RWPE2 (cell line): ENCODE results near the gene ZBTB20.
A peak's percentile ranks its signal among the peaks of the same experiment; 100 is the strongest.

Experiments
- ATAC-seq: fragments of 200-7000 bp; cut with Tn5 transposase; 3 replicates; pipeline ENCODE4 v1.9.1; 2021; ENCODE audit warnings: low read depth
- DNase-seq: peaks from one replicate; pipeline ENCODE4 v3.0.0-alpha.2; 2020; ENCODE audit warnings: low spot score
- H3K27ac ChIP-seq: fragments of 450-650 bp; 2 replicates; pipeline ENCODE4 v1.5.1; 2017; ENCODE audit warnings: mild to moderate bottlenecking; ENCODE audit not compliant: poor library complexity, severe bottlenecking
- H3K27me3 ChIP-seq: fragments of 250-450 bp; sonication (Bioruptor Pico); 2 replicates; pipeline ENCODE4 v1.5.1; 2021; ENCODE audit warnings: mild to moderate bottlenecking, moderate library complexity; ENCODE audit not compliant: insufficient read depth, poor library complexity, severe bottlenecking
- H3K36me3 ChIP-seq: fragments of 250-450 bp; sonication (Bioruptor Pico); 2 replicates; pipeline ENCODE4 v1.5.1; 2020; ENCODE audit warnings: low read depth, mild to moderate bottlenecking, moderate library complexity
- H3K4me1 ChIP-seq: fragments of 250-450 bp; sonication (Bioruptor Pico); 2 replicates; pipeline ENCODE4 v1.5.1; 2021; ENCODE audit warnings: mild to moderate bottlenecking, moderate library complexity; ENCODE audit not compliant: insufficient read depth, poor library complexity, severe bottlenecking
- H3K4me3 ChIP-seq: fragments of 250-450 bp; sonication (Bioruptor Pico); 2 replicates; pipeline ENCODE4 v1.5.1; 2021; ENCODE audit warnings: mild to moderate bottlenecking, moderate library complexity; ENCODE audit not compliant: severe bottlenecking
- H3K9me3 ChIP-seq: fragments of 250-450 bp; sonication (Bioruptor Pico); 2 replicates; pipeline ENCODE4 v1.5.1; 2021; ENCODE audit warnings: mild to moderate bottlenecking, moderate library complexity; ENCODE audit not compliant: severe bottlenecking
- TF ChIP-seq, protein P1 (sequence below): fragments of 450-650 bp; IDR thresholded peaks from one replicate; pipeline ENCODE4 v1.5.1; 2017; ENCODE audit warnings: mild to moderate bottlenecking, moderate library complexity; ENCODE audit not compliant: poor library complexity, severe bottlenecking

The ZBTB20 gene

GRCh38 chr3:114846252-114846651, 300.8 kb downstream of the ZBTB20 start:
- Histone ChIP-seq H3K27ac (no peak overlapping the region), H3K9me3 (no peaks in the 10 kb centered on the region), H3K36me3 (no peaks in the 10 kb centered on the region), H3K27me3 (no peaks in the 10 kb centered on the region), H3K4me3 (no peak overlapping the region), H3K4me1 (no peaks in the 10 kb centered on the region)
- DNase-seq (no peak), ATAC-seq (no peak)
- TF ChIP-seq, protein P1, sequence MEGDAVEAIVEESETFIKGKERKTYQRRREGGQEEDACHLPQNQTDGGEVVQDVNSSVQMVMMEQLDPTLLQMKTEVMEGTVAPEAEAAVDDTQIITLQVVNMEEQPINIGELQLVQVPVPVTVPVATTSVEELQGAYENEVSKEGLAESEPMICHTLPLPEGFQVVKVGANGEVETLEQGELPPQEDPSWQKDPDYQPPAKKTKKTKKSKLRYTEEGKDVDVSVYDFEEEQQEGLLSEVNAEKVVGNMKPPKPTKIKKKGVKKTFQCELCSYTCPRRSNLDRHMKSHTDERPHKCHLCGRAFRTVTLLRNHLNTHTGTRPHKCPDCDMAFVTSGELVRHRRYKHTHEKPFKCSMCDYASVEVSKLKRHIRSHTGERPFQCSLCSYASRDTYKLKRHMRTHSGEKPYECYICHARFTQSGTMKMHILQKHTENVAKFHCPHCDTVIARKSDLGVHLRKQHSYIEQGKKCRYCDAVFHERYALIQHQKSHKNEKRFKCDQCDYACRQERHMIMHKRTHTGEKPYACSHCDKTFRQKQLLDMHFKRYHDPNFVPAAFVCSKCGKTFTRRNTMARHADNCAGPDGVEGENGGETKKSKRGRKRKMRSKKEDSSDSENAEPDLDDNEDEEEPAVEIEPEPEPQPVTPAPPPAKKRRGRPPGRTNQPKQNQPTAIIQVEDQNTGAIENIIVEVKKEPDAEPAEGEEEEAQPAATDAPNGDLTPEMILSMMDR, result no peak

DNA sequence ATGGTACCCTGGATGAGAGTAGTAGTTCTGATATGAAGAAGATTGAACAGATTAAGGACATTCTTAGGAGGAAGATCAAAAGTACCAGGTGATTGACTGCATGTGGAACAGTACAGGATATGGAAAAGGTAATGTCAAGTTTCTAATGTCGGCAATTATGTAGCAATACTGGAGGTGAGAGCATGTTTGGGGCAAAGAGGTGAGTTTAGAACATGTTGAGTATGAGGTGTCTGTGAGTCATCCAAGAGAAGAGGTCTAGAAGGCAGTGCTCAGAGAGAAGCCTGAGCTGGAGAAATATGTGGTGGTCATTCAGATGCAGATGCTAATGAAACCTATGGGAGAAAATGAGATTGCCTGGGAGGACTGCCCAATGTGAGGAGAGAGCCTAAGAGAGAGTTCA, 305.6 kb downstream of the ZBTB20 start:
- TF ChIP-seq, protein P1, result no peak
- no peak for DNase-seq
- Histone ChIP-seq H3K9me3 (no peaks in the 10 kb centered on the region), H3K36me3 (no peaks in the 10 kb centered on the region), H3K4me3 (no peak overlapping the region), H3K27ac (no peak overlapping the region), H3K27me3 (no peaks in the 10 kb centered on the region), H3K4me1 (no peaks in the 10 kb centered on the region)
- ATAC-seq, result peak; percentile 73

GRCh38 chr3:114839476-114839875, 307.6 kb downstream of the ZBTB20 start:
- Histone ChIP-seq H3K4me1 (no peaks in the 10 kb centered on the region), H3K27me3 (no peaks in the 10 kb centered on the region), H3K9me3 (no peaks in the 10 kb centered on the region), H3K4me3 (no peak overlapping the region), H3K36me3 (no peaks in the 10 kb centered on the region), H3K27ac (no peak overlapping the region)
- DNase-seq, result no peak
- no peak for ATAC-seq
- TF ChIP-seq, protein P1, result no peak

- no peaks in the 10 kb centered on the region for H3K4me1 ChIP-seq
- TF ChIP-seq, protein P1, result no peak
- H3K9me3 ChIP-seq, result no peaks in the 10 kb centered on the region
- ATAC-seq, result no peak
- no peaks in the 10 kb centered on the region for H3K27me3 ChIP-seq
- no peak for DNase-seq
- H3K36me3 ChIP-seq, result no peaks in the 10 kb centered on the region
- no peak overlapping the region for H3K27ac ChIP-seq
- no peak overlapping the region for H3K4me3 ChIP-seq
Measured at GRCh38 chr3:114838025-114838424, 309.1 kb downstream of the ZBTB20 start.

DNA sequence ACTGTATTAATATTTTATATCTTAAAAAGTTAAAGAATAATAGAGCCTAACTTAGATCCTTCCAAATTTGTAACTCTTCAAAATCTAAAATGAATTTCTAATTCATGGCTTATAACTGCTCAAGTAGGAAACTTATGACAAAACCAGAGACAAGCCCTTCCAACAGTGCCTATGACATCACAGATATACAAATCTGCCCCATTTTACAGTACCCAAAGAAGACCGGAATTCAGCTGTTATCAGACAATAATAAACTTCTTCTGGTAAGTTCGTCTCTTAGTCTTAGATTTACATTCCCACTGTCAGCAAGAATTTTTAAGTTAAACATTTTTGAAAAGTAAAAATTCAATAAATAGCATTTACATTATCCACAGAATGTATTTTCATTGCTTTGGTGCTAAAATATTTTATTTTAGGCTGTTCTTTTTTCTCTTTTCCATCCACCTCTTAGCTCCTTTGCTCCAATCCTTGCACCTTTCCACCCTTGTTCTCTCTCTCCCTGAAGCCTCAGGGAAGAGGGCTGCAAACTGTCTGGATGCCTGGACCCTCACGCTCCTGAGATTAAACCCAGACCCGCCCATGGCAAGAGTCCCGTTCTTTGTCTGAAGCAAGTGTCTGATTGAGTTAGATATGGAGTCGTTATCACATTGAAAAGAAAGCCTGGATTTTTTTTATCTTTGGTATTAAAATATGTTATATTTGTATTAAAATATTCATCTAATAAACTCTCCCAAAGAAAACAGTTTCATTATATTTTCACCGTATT, 312.7 kb downstream of the ZBTB20 start:
- H3K27ac ChIP-seq, result no peak overlapping the region
- ATAC-seq (no peak), DNase-seq (no peak)
- TF ChIP-seq, protein P1, result no peak
- no peaks in the 10 kb centered on the region for H3K36me3 ChIP-seq
- no peaks in the 10 kb centered on the region for H3K4me1 ChIP-seq
- no peaks in the 10 kb centered on the region for H3K9me3 ChIP-seq
- H3K4me3 ChIP-seq, result no peak overlapping the region
- no peaks in the 10 kb centered on the region for H3K27me3 ChIP-seq
